Activated CD4-positive, alpha-beta T cell treated with anti-CD3 and anti-CD28 coated beads, Interleukin-2, amount 10 ng/mL, durations not matched to agents 24 days and 14 days (primary cell): ENCODE data around the gene ELOB. TPM values are rescaled to one million over a fixed set of nuclear protein-coding genes. Genes with fewer than 3 reads are reported as not detected.

ENCODE experiments used
- DNase-seq: peaks from one replicate; pipeline ENCODE4 v3.0.0; 2022
- H3K27ac Mint-ChIP-seq: one replicate; pipeline ENCODE4 v1.8.0; 2022; ENCODE audit warnings: mild to moderate bottlenecking, mixed read lengths
- H3K27me3 Mint-ChIP-seq: one replicate; pipeline ENCODE4 v1.8.0; 2022; ENCODE audit warnings: mixed read lengths
- H3K36me3 Mint-ChIP-seq: one replicate; pipeline ENCODE4 v1.8.0; 2022; ENCODE audit warnings: low read depth, mild to moderate bottlenecking, mixed read lengths
- H3K4me1 Mint-ChIP-seq: one replicate; pipeline ENCODE4 v1.8.0; 2021; ENCODE audit warnings: mixed read lengths
- H3K4me3 Mint-ChIP-seq: one replicate; pipeline ENCODE4 v1.8.0; 2022; ENCODE audit warnings: mild to moderate bottlenecking, moderate library complexity, mixed read lengths
- H3K9me3 Mint-ChIP-seq: one replicate; pipeline ENCODE4 v1.8.0; 2021; ENCODE audit warnings: mixed read lengths
- intact Hi-C: fragments of 100-400 bp; cut with micrococcal nuclease; formaldehyde crosslinking; loops from one replicate; pipeline ENCODE4 v1.15.1; 2023
- total RNA-seq: library from RNA; stranded (reverse); gene quantifications from 2 replicates; pipeline ENCODE4 v1.2.3, GENCODE V29; 2022

The ELOB gene
- total RNA-seq, 1 donor from 2014 or later: 259 TPM

- Mint-ChIP-seq H3K27me3 (peaks cover 18% of the 10 kb centered on the region), H3K9me3 (no peaks in the 10 kb centered on the region), H3K36me3 (peaks cover 2% of the 10 kb centered on the region), H3K4me3 (no peak overlapping the region), H3K27ac (no peak overlapping the region), H3K4me1 (peaks cover 11% of the 10 kb centered on the region)
- DNase-seq: no peak
- intact Hi-C loops: no loop called here
Measured at GRCh38 chr16:2782583-2783351, 5.7 kb upstream of the ELOB start.

GRCh38 chr16:2779978-2780898, 3.2 kb upstream of the ELOB start:
- intact Hi-C loops: loop anchor here (5.0 kb wide), 1 partner anchor 87 kb away; no protein-coding TSS in a partner anchor
- no peaks in the 10 kb centered on the region for H3K9me3 Mint-ChIP-seq
- H3K36me3 Mint-ChIP-seq: peaks cover 6% of the 10 kb centered on the region
- H3K4me3 Mint-ChIP-seq: peak overlapping the region; percentile 19
- DNase-seq: no peak
- no peak overlapping the region for H3K27ac Mint-ChIP-seq
- H3K4me1 Mint-ChIP-seq: peaks cover 22% of the 10 kb centered on the region
- peaks cover 7% of the 10 kb centered on the region for H3K27me3 Mint-ChIP-seq

DNA sequence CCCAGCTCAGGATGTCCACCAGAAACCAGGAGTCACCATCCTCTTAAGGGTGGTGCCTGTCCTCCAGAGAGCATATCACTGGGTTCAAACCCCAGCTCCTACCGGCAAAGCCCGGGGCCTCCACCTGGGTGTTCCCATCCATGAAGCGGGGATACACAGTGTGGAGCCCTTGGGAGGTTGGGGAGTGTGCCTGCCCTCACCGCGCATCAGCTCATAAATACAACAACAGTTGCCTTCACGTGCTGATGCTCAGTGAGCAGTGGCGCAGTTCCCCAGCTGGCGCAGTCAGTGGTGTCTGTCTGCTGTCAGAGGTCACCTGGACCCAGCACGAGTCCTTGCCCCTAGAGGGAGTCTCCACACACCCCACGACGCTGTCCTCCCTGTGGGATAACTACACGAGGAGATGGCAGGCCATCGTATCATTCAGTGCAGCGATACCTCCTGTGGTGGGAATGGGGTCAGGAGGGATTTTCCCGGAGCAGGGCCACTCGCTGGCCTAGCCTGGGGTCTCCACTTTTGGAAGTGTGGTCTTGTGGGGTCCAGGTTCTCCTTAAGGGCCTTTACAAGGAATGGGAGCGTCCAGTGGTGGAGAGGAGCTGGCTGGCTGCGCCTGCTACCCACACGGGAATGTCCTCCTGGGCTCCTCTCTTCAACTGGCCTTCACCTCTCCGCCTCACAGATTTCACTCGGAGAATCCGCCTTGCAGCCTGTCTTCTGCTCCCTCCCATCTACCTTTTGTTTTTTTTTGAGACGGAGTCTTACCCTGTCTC, 2.3 kb upstream of the ELOB start:
- intact Hi-C loops: loop anchor here (5.0 kb wide), 1 partner anchor 88 kb away; no protein-coding TSS in a partner anchor
- peak overlapping the region; percentile 92 for H3K4me3 Mint-ChIP-seq
- no peaks in the 10 kb centered on the region for H3K9me3 Mint-ChIP-seq

DNA sequence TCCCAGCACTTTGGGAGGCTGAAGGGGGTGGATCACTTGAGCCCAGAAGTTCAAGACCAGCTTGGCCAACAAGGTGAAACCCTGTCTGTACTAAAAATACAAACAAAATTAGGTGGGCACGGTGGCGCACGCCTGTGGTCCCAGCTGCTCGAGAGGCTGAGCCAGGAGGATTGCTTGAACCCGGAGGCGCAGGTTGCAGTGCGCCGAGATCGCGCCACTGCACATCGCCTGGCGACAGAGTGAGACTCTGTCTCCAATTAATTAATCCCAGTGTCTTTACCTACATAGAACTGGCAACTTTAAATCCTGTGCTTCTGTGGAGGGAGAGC, 1.5 kb upstream of the ELOB start:
- Mint-ChIP-seq H3K36me3 (peaks cover 14% of the 10 kb centered on the region), H3K27me3 (no peaks in the 10 kb centered on the region), H3K4me3 (peak overlapping the region; percentile 92), H3K9me3 (no peaks in the 10 kb centered on the region), H3K27ac (peak overlapping the region; percentile 95), H3K4me1 (peaks cover 23% of the 10 kb centered on the region)
- intact Hi-C loops: loop anchor here (5.0 kb wide), 1 partner anchor 89 kb away; no protein-coding TSS in a partner anchor
- no peak for DNase-seq

More for the DNA sequence above, 2.3 kb upstream of the ELOB start:
- no peak for DNase-seq
- H3K27me3 Mint-ChIP-seq: peaks cover 2% of the 10 kb centered on the region
- H3K36me3 Mint-ChIP-seq: peaks cover 10% of the 10 kb centered on the region
- H3K4me1 Mint-ChIP-seq: peaks cover 23% of the 10 kb centered on the region
- peak overlapping the region; percentile 25 for H3K27ac Mint-ChIP-seq

DNA sequence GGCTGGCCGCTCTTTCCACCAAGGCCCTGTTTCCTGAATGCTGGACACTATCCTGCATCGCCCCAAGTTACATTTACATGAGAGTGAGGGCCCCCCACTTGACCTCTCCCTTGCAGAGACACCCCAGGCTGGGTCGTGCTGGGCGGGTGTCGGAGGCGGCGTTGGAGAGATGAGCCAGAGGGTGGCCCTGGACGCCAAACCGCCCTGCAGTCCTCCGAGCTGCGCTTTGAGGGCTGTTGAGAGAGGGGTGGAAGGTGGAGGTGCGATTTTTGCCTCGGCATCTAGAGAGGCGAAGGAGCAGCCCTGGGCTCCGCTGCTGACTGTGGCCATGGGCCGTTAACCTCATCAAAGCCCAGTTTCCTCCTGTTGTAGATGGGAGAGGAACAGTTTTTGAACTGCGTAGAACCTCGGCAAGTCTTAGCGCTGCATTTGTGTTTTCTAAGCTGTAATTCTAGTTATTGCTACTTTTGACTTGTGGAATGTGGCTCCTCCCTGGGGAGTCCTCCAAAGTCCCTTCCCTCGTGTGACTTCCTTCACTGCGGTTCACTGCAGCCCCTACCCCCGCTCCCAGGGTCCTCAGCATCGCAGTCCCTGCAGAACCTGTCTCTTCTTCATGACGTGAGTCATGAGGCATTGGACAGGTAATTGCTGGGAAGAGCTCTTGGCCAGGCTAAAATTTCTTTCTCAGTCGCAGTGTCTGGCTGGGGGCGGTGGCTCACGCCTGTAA, 986 bp upstream of the ELOB start:
- Mint-ChIP-seq H3K27me3 (no peaks in the 10 kb centered on the region), H3K4me3 (peak overlapping the region; percentile 92), H3K4me1 (peaks cover 23% of the 10 kb centered on the region), H3K36me3 (peaks cover 17% of the 10 kb centered on the region), H3K27ac (peak overlapping the region; percentile 95), H3K9me3 (no peaks in the 10 kb centered on the region)
- DNase-seq: peak; percentile 80
- intact Hi-C loops: loop anchor here (1.0 to 5.0 kb wide), 2 partner anchors 26 to 89 kb away; partner anchors contain the start of gene SRRM2

DNA sequence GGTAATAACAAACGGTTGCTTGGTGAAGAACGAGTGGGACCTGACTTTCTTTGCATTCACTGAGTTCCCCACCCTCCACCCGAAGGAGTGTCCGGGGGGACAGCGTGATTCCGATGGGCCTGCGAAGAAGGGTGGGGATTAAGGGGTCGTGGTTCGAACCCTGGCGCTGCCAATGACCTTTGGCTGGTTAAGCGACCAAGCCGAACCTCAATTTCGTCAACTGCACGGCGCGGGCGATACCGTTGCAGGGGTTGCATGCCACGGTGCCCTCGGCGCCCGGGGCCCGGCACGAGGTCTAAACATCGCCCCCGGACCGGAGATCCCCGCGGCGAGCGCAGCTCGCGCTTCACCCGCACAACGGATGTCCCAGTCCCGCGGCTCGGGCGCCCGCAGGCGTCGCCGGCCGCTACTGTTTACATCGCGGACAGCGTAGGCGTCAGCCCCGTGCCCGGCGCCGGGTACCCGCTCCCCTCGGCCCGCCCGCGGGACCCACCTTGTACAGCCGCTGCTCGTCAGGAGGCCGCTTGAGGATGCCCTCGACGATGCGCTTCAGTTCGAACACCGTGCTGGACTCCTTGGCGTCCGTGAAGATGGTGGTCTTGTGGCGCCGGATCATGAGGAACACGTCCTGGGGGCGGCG, 460 bp downstream of the ELOB start:
- H3K27ac Mint-ChIP-seq: peak overlapping the region; percentile 95
- peak; percentile 81 for DNase-seq
- H3K27me3 Mint-ChIP-seq: no peaks in the 10 kb centered on the region
- H3K4me3 Mint-ChIP-seq: peak overlapping the region; percentile 92
- peaks cover 28% of the 10 kb centered on the region for H3K4me1 Mint-ChIP-seq
- H3K9me3 Mint-ChIP-seq: no peaks in the 10 kb centered on the region
- peaks cover 28% of the 10 kb centered on the region for H3K36me3 Mint-ChIP-seq
- intact Hi-C loops: loop anchor here (1.0 to 5.0 kb wide), 2 partner anchors 24 to 91 kb away; partner anchors contain the start of gene SRRM2

GRCh38 chr16:2775765-2776499, 1.1 kb downstream of the ELOB start:
- DNase-seq: peak; percentile 62
- H3K36me3 Mint-ChIP-seq: peaks cover 34% of the 10 kb centered on the region
- H3K9me3 Mint-ChIP-seq: no peaks in the 10 kb centered on the region
- H3K4me3 Mint-ChIP-seq: peak overlapping the region; percentile 92
- no peaks in the 10 kb centered on the region for H3K27me3 Mint-ChIP-seq
- intact Hi-C loops: loop anchor here (5.0 kb wide), 1 partner anchor 91 kb away; no protein-coding TSS in a partner anchor
- H3K4me1 Mint-ChIP-seq: peaks cover 28% of the 10 kb centered on the region
- peak overlapping the region; percentile 95 for H3K27ac Mint-ChIP-seq

DNA sequence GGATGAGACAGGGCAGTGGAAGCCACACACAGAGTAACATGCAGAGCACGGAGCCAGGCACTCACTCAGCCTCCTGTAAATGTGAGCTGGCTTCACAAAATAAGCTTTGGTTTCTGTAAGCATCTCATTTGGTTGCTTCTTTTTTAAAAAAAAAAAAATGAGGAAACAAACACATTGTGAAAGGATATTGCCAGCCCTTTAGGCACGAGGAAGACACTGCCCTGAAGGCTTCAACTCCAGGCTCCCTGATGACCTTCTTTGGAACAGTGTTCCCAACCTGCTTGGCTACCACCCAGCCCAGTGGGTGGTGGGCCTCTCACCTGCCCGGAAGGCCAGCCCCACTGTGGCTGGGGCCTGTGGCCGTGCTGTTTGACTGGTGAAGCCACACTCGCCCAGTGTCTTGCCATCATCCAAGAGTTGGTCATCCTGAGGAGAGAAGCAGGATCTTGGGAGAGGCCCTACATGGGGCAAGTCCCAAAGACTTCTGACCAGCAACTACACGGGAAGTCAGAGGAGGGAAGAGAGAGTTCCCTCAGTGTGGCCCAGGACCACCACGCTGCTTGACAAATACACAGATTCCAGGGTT, 1.9 kb downstream of the ELOB start:
- H3K27me3 Mint-ChIP-seq: no peaks in the 10 kb centered on the region
- H3K27ac Mint-ChIP-seq: peak overlapping the region; percentile 32
- intact Hi-C loops: loop anchor here (5.0 kb wide), 1 partner anchor 92 kb away; no protein-coding TSS in a partner anchor
- peaks cover 37% of the 10 kb centered on the region for H3K36me3 Mint-ChIP-seq
- DNase-seq: peak; percentile 57
- peaks cover 28% of the 10 kb centered on the region for H3K4me1 Mint-ChIP-seq
- no peaks in the 10 kb centered on the region for H3K9me3 Mint-ChIP-seq
- peak overlapping the region; percentile 92 for H3K4me3 Mint-ChIP-seq

DNA sequence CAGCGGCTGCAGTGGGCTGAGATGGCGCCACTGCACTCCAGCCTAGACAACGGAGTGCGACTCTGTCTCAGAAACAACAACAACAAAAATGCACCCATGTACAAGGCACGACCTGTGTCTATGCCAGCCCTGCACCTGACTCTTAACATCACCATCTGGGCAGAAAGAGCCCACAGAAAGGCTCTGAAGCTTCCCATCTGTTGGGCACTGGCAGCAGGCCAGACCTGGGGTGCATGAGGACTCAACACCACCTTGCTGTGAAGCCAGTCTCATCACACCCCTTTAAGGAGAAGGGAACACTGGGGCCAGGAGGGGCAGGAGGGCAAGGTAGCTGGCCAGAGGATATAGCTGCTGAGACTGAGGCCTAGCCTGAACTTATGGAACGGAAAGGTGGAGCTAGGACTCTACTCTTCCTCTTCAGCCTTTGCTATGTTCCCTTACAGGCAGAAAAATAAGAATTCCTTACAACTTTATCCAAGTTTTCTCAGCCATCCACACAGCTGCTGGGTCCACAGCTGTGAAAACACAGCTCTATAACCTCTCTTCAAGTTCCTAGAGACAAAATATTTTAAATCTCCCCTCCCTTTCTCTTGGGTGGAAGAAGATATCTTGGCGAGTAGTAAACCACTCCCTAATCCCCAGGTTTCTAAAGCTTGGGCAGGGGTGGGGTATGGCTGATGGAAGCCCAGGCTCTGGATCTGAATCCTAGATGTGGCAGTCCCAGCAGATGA, 2.8 kb downstream of the ELOB start:
- intact Hi-C loops: no loop called here
- no peak overlapping the region for H3K27ac Mint-ChIP-seq
- H3K36me3 Mint-ChIP-seq: peaks cover 46% of the 10 kb centered on the region

DNA sequence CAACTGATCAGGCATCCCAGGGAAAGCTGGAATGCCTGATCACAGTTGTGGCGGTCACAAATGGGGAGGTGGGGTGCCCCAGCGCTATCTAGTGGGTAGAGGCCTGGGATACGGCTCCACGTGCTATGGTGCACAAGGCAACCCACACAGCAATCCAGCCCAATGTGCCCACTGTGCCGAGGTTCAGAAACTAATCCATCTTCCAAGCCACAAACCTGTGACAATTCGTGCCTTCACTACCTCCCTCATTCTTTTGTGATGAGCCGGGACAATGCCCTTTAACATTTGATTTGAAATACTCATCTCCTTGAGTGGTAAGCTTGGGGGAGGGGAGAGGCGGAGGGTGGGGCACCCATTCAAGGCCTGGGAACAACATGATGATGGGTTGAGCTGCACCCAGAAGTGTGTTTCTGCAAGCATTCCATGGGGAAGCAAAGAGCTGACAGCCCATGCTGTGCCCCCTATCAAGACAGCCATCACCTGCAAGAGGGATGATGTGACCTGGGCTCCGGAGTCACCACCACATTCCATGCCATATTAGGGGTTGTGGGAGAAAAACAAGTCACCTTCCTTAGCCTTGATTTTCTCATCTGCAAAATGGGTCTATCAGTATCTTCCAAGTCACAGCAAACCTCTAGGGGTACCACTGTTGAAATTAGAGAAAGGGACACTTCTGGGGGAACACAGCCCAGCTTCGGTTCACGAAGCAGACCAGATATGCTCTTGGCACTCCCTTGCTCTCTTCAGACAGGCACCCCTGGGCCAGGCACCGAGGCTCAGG, 3.7 kb downstream of the ELOB start:
- intact Hi-C loops: no loop called here
- Mint-ChIP-seq H3K4me3 (no peak overlapping the region), H3K27me3 (no peaks in the 10 kb centered on the region), H3K27ac (peak overlapping the region; percentile 29), H3K36me3 (peaks cover 54% of the 10 kb centered on the region), H3K9me3 (no peaks in the 10 kb centered on the region), H3K4me1 (peaks cover 28% of the 10 kb centered on the region)
- no peak for DNase-seq

More for the DNA sequence above, 2.8 kb downstream of the ELOB start:
- no peak for DNase-seq
- peaks cover 32% of the 10 kb centered on the region for H3K4me1 Mint-ChIP-seq
- H3K9me3 Mint-ChIP-seq: no peaks in the 10 kb centered on the region
- no peak overlapping the region for H3K4me3 Mint-ChIP-seq
- no peaks in the 10 kb centered on the region for H3K27me3 Mint-ChIP-seq
